ENCODE data around the gene SLC12A1. TPM values are rescaled to one million over a fixed set of nuclear protein-coding genes. Genes with fewer than 3 reads are reported as not detected.
"Not testable (repeated sequence)": the region's sequence is repeated elsewhere in the genome, so short reads cannot be mapped to it uniquely, and the experiment has no call there.

SLC12A1 gene
- total RNA-seq, 1 experiment from 2014 or later, result not detected

GRCh38 chr15:48306639-48307038 is 100.5 kb downstream of the SLC12A1 start:
- no peak for DNase-seq (ENCODE audit: low read depth)

DNA sequence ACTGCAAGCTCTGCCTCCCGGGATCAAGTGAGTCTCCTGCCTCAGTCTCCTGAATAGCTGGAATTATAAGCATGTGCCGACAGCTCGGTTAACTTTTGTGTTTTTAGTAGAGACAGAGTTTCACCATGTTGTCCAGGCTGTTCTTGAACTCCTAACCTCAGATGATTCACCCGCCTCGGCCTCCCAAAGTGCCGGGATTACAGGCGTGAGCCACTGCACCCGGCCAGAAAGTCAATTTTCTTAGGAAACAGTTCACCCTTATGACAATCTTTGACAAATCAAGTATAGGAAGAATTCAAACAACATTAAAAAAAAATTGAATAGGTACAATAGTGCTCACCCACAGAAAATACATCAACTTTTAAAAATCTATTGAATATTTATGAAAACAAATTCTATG is 101.5 kb downstream of the SLC12A1 start:
- DNase-seq (ENCODE audit: low read depth), result peak; percentile 7

DNA sequence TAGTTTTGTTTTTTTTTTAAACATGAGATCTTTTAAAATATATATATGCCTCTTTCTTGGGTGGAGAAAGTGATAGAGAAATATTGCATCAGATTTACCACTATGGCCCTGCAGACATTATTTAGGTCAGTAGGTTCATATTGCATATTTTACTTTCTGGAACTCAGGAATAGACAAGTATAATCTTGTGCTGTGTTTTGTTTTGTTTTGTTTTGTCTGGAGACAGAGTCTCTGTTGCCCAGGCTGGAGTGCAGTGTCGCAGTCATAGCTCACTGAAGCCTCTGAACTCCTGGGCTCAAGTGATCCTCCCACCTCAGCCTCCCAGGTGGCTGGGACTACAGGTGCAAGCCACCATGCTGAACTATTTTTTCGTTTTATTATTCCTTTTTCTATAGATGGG is 103.6 kb downstream of the SLC12A1 start:
- DNase-seq (ENCODE audit: low read depth), result no peak

DNA sequence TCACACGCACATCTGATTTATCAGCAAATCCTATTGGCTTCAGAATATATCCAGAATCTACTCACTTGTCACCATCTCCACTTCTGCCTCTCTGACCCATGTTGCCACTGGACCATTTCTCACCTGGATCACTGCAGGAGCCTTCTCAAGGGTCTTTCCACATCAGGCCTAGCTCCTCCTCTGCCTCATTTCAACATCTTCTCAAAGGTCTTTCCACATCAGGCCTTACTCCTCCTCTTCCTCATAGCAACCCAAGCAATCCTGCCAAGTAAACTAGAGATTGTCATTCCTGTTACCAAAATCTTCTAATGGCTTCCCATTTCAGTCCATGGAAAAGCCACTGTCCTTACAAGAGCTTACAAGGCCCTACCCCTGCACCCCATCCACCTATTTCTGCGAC is 107.1 kb downstream of the SLC12A1 start:
- DNase-seq (ENCODE audit: low read depth), result no peak

- no peak for DNase-seq (ENCODE audit: low read depth)
Measured at GRCh38 chr15:48315041-48315440, 108.9 kb downstream of the SLC12A1 start.

- DNase-seq (ENCODE audit: low read depth), result no peak
Measured at GRCh38 chr15:48317221-48317620, 111.1 kb downstream of the SLC12A1 start.

GRCh38 chr15:48318131-48318530 is 112.0 kb downstream of the SLC12A1 start:
- no peak for DNase-seq (ENCODE audit: low read depth)

DNA sequence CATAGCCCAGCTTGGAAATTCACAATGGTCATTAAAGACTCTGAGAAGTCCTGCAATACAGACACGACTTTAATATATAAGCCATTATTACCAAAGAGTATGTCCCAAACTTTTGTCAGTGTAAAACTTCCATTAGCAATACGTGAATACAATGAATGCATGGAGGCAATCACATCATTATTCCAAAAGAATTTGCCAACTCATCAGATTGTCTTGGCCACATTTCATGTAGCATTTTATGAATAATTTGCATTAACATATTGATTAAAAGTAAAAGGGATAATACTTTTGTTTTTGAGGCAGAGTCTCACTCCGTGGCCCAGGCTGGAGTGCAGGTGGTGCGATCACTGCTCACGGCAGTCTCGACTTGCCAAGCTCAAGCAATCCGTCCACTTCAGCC is 117.2 kb downstream of the SLC12A1 start:
- DNase-seq (ENCODE audit: low read depth), result no peak

DNA sequence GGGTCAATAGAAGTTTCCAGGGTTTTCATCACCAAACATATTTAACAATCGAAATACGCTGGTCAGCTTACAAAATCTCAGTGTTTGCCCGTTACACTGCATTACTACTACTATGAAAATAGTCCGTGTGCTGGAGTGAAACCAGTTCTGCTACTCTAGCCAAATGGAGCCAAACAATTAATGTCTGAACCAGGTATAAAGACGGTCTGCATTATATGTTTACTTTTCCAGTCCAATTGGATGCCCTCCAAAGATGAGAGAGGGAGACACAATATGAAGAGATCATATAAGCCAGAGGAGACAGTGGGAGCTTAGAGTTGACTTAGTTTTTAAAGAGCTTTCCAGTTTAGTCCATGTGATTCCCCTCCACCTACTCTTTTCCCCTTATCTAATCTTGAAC is 118.8 kb downstream of the SLC12A1 start:
- no peak for DNase-seq (ENCODE audit: low read depth)

- DNase-seq (ENCODE audit: low read depth), result no peak
Measured at GRCh38 chr15:48325400-48325799, 119.3 kb downstream of the SLC12A1 start.

DNA sequence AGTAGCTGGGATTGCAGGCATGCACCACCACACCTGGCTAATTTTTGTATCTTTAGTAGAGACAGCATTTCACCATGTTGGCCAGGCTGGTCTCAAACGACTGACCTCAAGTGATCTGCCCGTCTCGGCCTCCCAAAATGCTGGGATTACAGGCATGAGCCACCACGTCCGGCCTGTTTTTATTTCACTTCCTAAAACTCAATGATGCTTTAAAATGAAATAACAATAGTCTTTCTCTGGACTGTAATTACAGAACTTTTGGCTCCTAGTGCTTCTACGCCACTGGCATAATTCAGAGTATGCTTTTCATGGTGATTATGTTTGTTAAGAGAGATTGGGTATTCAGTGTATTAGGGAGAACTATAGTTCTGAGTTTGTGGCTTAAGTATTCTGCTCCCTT is 120.1 kb downstream of the SLC12A1 start:
- DNase-seq (ENCODE audit: low read depth), result not testable (repeated sequence)

- DNase-seq (ENCODE audit: low read depth), result no peak
Measured at GRCh38 chr15:48330105-48330785, 124.1 kb downstream of the SLC12A1 start.

- DNase-seq (ENCODE audit: low read depth), result peak; percentile 80
Measured at GRCh38 chr15:48330855-48331795, 125.0 kb downstream of the SLC12A1 start, which contains the start of gene DUT. Gene DUT (plus strand): TSS chr15:48331429. CDS start chr15:48331516, 87 bp downstream.

- peak; percentile 53 for DNase-seq (ENCODE audit: low read depth)
Measured at GRCh38 chr15:48331796-48332641, 125.9 kb downstream of the SLC12A1 start.

GRCh38 chr15:48332642-48333034 is 126.5 kb downstream of the SLC12A1 start:
- DNase-seq (ENCODE audit: low read depth), result no peak

GRCh38 chr15:48333540-48333939 is 127.4 kb downstream of the SLC12A1 start:
- no peak for DNase-seq (ENCODE audit: low read depth)

GRCh38 chr15:48334260-48334659 is 128.2 kb downstream of the SLC12A1 start:
- no peak for DNase-seq (ENCODE audit: low read depth)

GRCh38 chr15:48336940-48337339 is 130.8 kb downstream of the SLC12A1 start:
- DNase-seq (ENCODE audit: low read depth), result no peak

GRCh38 chr15:48337607-48338006 is 131.5 kb downstream of the SLC12A1 start:
- no peak for DNase-seq (ENCODE audit: low read depth)

GRCh38 chr15:48340111-48340510 is 134.0 kb downstream of the SLC12A1 start:
- DNase-seq (ENCODE audit: low read depth), result no peak

- DNase-seq (ENCODE audit: low read depth), result no peak
Measured at GRCh38 chr15:48343865-48344264, 137.8 kb downstream of the SLC12A1 start.

DNA sequence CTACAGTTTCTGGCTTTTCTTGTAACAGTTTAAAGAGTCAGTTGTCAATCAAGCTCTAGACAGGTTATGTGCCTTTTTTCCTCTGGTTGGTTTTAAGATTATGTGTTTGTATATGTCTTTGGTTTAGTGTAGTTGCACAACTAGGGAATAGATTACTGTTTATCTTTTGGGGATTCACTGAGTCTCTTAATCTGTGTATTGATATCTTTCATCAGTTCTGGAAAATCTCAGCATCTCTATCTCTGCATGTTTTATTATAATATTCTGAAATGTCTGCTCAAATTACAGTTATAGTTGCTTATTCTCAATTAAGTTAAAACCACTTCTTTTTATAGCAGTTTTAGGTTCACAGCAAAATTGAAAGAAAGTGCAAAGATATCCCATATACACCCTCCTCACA is 139.4 kb downstream of the SLC12A1 start:
- DNase-seq (ENCODE audit: low read depth), result no peak

All from HT1080 (cell line).